Cardiac muscle cell (in vitro differentiated cells and primary cell): Measurements from ENCODE around the gene ANTXR2. TPM values are rescaled to one million over a fixed set of nuclear protein-coding genes. Genes with fewer than 3 reads are reported as not detected.
A peak's percentile ranks its signal among the peaks of the same experiment; 100 is the strongest.

Experiments
- DNase-seq, 2 donors: peaks; one replicate each; pipeline versions ENCODE4 v3.0.0 to v3.0.0-alpha.2; 2010 to 2017; ENCODE audit warnings: low read depth in 1 of 2, low spot score in 1 of 2
- H3K27ac ChIP-seq: fragments of 200-600 bp; sonication (generic); 2 replicates; pipeline ENCODE4 v1.5.1; 2016
- H3K27me3 ChIP-seq: fragments of 200-600 bp; sonication (generic); 2 replicates; pipeline ENCODE4 v1.6.0; 2016; ENCODE audit warnings: control low read depth
- H3K36me3 ChIP-seq: fragments of 200-600 bp; sonication (generic); 2 replicates; pipeline ENCODE4 v1.5.1; 2016; ENCODE audit warnings: control low read depth
- H3K4me1 ChIP-seq: fragments of 200-600 bp; sonication (generic); 2 replicates; pipeline ENCODE4 v1.8.1; 2017; ENCODE audit warnings: low read depth, mild to moderate bottlenecking, mixed run types
- H3K4me3 ChIP-seq: fragments of 200-600 bp; sonication (generic); 2 replicates; pipeline ENCODE4 v1.5.1; 2016; ENCODE audit warnings: mild to moderate bottlenecking
- H3K9me3 ChIP-seq: fragments of 200-600 bp; sonication (generic); 2 replicates; pipeline ENCODE4 v1.5.1; 2017; ENCODE audit warnings: low read depth, mild to moderate bottlenecking, control low read depth
- CTCF ChIP-seq: IDR thresholded peaks from 2 replicates; pipeline ENCODE4 v1.5.1; 2012; ENCODE audit warnings: low read depth, mild to moderate bottlenecking, low read length
- polyA plus RNA-seq: library from polyadenylated mRNA; unstranded; fragments of >200 nt; fragmentation: Nextera tagmentation; extraction: Ambion mirVana; gene quantifications from 2 replicates; pipeline ENCODE4 v1.2.1, GENCODE V29; 2016
- total RNA-seq: library from RNA; depleted of rRNA; stranded (reverse); fragments of >200 nt; gene quantifications from 2 replicates; pipeline ENCODE4 v1.2.3, GENCODE V29; 2016

ANTXR2 gene
- total and polyA plus RNA-seq, 2 experiments from 2014 or later, result 70.6 to 79.6 TPM

GRCh38 chr4:80036306-80036705 is 36.7 kb downstream of the ANTXR2 start:
- H3K9me3 ChIP-seq, result no peaks in the 10 kb centered on the region
- peak overlapping the region; percentile 97 for H3K27ac ChIP-seq
- H3K27me3 ChIP-seq, result no peaks in the 10 kb centered on the region
- H3K36me3 ChIP-seq, result peaks cover 17% of the 10 kb centered on the region
- TF ChIP-seq CTCF, result no peak
- peaks cover 33% of the 10 kb centered on the region for H3K4me1 ChIP-seq
- no peak for DNase-seq
- H3K4me3 ChIP-seq, result no peak overlapping the region

GRCh38 chr4:80035336-80035735 is 37.7 kb downstream of the ANTXR2 start:
- TF ChIP-seq CTCF, result no peak
- Histone ChIP-seq H3K4me1 (peaks cover 33% of the 10 kb centered on the region), H3K27me3 (no peaks in the 10 kb centered on the region), H3K27ac (peak overlapping the region; percentile 4), H3K4me3 (no peak overlapping the region), H3K9me3 (no peaks in the 10 kb centered on the region), H3K36me3 (peaks cover 27% of the 10 kb centered on the region)
- DNase-seq, result peak in 1 of 2 donors; percentile 41

GRCh38 chr4:80033581-80033980 is 39.4 kb downstream of the ANTXR2 start:
- DNase-seq, result no peak
- Histone ChIP-seq H3K36me3 (peaks cover 28% of the 10 kb centered on the region), H3K9me3 (no peaks in the 10 kb centered on the region), H3K27me3 (no peaks in the 10 kb centered on the region), H3K4me3 (no peak overlapping the region), H3K4me1 (peaks cover 33% of the 10 kb centered on the region), H3K27ac (no peak overlapping the region)
- peak; percentile 4 for TF ChIP-seq CTCF

GRCh38 chr4:80029364-80029763 is 43.7 kb downstream of the ANTXR2 start:
- Histone ChIP-seq H3K27ac (no peak overlapping the region), H3K4me3 (no peak overlapping the region), H3K36me3 (peaks cover 33% of the 10 kb centered on the region), H3K27me3 (no peaks in the 10 kb centered on the region), H3K4me1 (no peaks in the 10 kb centered on the region), H3K9me3 (no peaks in the 10 kb centered on the region)
- TF ChIP-seq CTCF, result no peak
- no peak for DNase-seq

- no peaks in the 10 kb centered on the region for H3K27me3 ChIP-seq
- no peaks in the 10 kb centered on the region for H3K4me1 ChIP-seq
- no peak overlapping the region for H3K27ac ChIP-seq
- TF ChIP-seq CTCF, result no peak
- peaks cover 28% of the 10 kb centered on the region for H3K36me3 ChIP-seq
- no peaks in the 10 kb centered on the region for H3K9me3 ChIP-seq
- no peak overlapping the region for H3K4me3 ChIP-seq
- DNase-seq, result no peak
Measured at GRCh38 chr4:80027611-80028010, 45.4 kb downstream of the ANTXR2 start.

- Histone ChIP-seq H3K4me3 (no peak overlapping the region), H3K27ac (no peak overlapping the region), H3K36me3 (peaks cover 20% of the 10 kb centered on the region), H3K4me1 (no peaks in the 10 kb centered on the region), H3K9me3 (no peaks in the 10 kb centered on the region), H3K27me3 (no peaks in the 10 kb centered on the region)
- TF ChIP-seq CTCF, result no peak
- DNase-seq, result no peak
Measured at GRCh38 chr4:80026100-80026499, 46.9 kb downstream of the ANTXR2 start.
